DND-41 (cell line): ENCODE data around the gene NEK4.

ENCODE experiments used
- ATAC-seq: fragments of 200-7000 bp; cut with Tn5 transposase; 3 replicates; pipeline ENCODE4 v1.9.1; 2021; ENCODE audit warnings: low read depth; ENCODE audit not compliant: insufficient read depth
- DNase-seq: peaks from one replicate; pipeline ENCODE4 v3.0.0-alpha.2; 2020
- H2AFZ ChIP-seq: 2 replicates; pipeline ENCODE4 v1.6.0; 2012; ENCODE audit warnings: low read depth, low read length
- H3K27ac ChIP-seq: 2 replicates; pipeline ENCODE4 v1.5.1; 2012; ENCODE audit warnings: low read length, inconsistent platforms
- H3K27me3 ChIP-seq: fragments of 200-600 bp; sonication (generic); 2 replicates; pipeline ENCODE4 v1.6.0; 2012; ENCODE audit warnings: low read length, mild to moderate bottlenecking, inconsistent platforms; ENCODE audit not compliant: insufficient read depth, poor library complexity
- H3K36me3 ChIP-seq: 2 replicates; pipeline ENCODE4 v1.5.1; 2012; ENCODE audit warnings: low read length, inconsistent platforms; ENCODE audit not compliant: insufficient read depth
- H3K4me1 ChIP-seq: 2 replicates; pipeline ENCODE4 v1.5.1; 2012; ENCODE audit warnings: mild to moderate bottlenecking, low read length; ENCODE audit not compliant: insufficient read depth
- H3K4me2 ChIP-seq: 2 replicates; pipeline ENCODE4 v1.6.0; 2012; ENCODE audit warnings: mild to moderate bottlenecking, moderate library complexity, low read length, inconsistent platforms; ENCODE audit not compliant: insufficient read depth
- H3K4me3 ChIP-seq, 2 experiments: fragments of 200-600 bp in 1 of 2; shearing (Covaris generic) in 1 of 2; 2 replicates each; pipeline ENCODE4 v1.5.1; 2012 to 2016; ENCODE audit warnings: inconsistent platforms in 2 of 2, low read length in 2 of 2, mild to moderate bottlenecking in 2 of 2, low read depth in 1 of 2, moderate library complexity in 1 of 2
- H3K79me2 ChIP-seq: 2 replicates; pipeline ENCODE4 v1.6.0; 2012; ENCODE audit warnings: low read length, inconsistent platforms; ENCODE audit not compliant: insufficient read depth
- H3K9ac ChIP-seq: 2 replicates; pipeline ENCODE4 v1.6.0; 2012; ENCODE audit warnings: low read depth, mild to moderate bottlenecking, inconsistent platforms, low read length, moderate library complexity
- H3K9me3 ChIP-seq: 2 replicates; pipeline ENCODE4 v1.5.1; 2012; ENCODE audit warnings: low read length, moderate library complexity, mild to moderate bottlenecking, inconsistent platforms; ENCODE audit not compliant: insufficient read depth, severe bottlenecking
- H4K20me1 ChIP-seq: 2 replicates; pipeline ENCODE4 v1.6.0; 2012; ENCODE audit warnings: low read length; ENCODE audit not compliant: insufficient read depth
- CTCF ChIP-seq: IDR thresholded peaks from 2 replicates; pipeline ENCODE4 v1.5.1; 2012; ENCODE audit warnings: borderline replicate concordance, low read length, moderate library complexity, mild to moderate bottlenecking; ENCODE audit not compliant: poor library complexity, severe bottlenecking; ENCODE audit errors: extremely low read depth
- EZH2 ChIP-seq: IDR thresholded peaks from 3 replicates; pipeline ENCODE4 v1.6.1; 2012; ENCODE audit warnings: borderline replicate concordance, low read depth, mild to moderate bottlenecking, moderate library complexity, low read length, inconsistent platforms; ENCODE audit not compliant: severe bottlenecking

The NEK4 gene

GRCh38 chr3:52795298-52795900, 24.7 kb upstream of the NEK4 start:
- Histone ChIP-seq H3K9ac (no peak overlapping the region), H3K4me1 (no peaks in the 10 kb centered on the region), H3K79me2 (no peaks in the 10 kb centered on the region), H3K27me3 (no peaks in the 10 kb centered on the region), H3K27ac (no peak overlapping the region), H3K4me3 (no peak overlapping the region), H2AFZ (no peak overlapping the region), H3K36me3 (no peaks in the 10 kb centered on the region), H4K20me1 (no peaks in the 10 kb centered on the region), H3K9me3 (no peaks in the 10 kb centered on the region), H3K4me2 (no peak overlapping the region)
- DNase-seq = no peak
- ATAC-seq = no peak
- TF ChIP-seq EZH2 (no peak), CTCF (no peak)

GRCh38 chr3:52794612-52795099, 23.9 kb upstream of the NEK4 start, which contains the start of gene ITIH3:
Gene ITIH3 (plus strand): TSS chr3:52794796. CDS start chr3:52794804, 8 bp downstream.
- ATAC-seq = no peak
- H3K27me3 ChIP-seq = no peaks in the 10 kb centered on the region
- DNase-seq = no peak
- no peak within 1 kb of the TSS for H3K4me3 ChIP-seq
- H4K20me1 ChIP-seq = no peaks in the 10 kb centered on the region
- no peak within 1 kb of the TSS for H3K9ac ChIP-seq
- H3K36me3 ChIP-seq = no peaks in the 10 kb centered on the region
- no peaks in the 10 kb centered on the region for H3K79me2 ChIP-seq
- H3K4me1 ChIP-seq = no peaks in the 10 kb centered on the region
- H3K4me2 ChIP-seq = no peak within 1 kb of the TSS
- no peak for TF ChIP-seq EZH2
- TF ChIP-seq CTCF = no peak
- H3K27ac ChIP-seq = no peak within 1 kb of the TSS
- H2AFZ ChIP-seq = no peak within 1 kb of the TSS; the same call in 1 of the 2 replicates
- no peaks in the 10 kb centered on the region for H3K9me3 ChIP-seq

GRCh38 chr3:52793702-52794611, 23.2 kb upstream of the NEK4 start:
- H3K9me3 ChIP-seq = no peaks in the 10 kb centered on the region
- no peak overlapping the region; the same call in 1 of the 2 replicates for H2AFZ ChIP-seq
- no peak overlapping the region for H3K4me2 ChIP-seq
- ATAC-seq (no peak), DNase-seq (no peak)
- no peaks in the 10 kb centered on the region for H3K36me3 ChIP-seq
- no peaks in the 10 kb centered on the region for H3K27me3 ChIP-seq
- no peak overlapping the region for H3K9ac ChIP-seq
- no peaks in the 10 kb centered on the region for H4K20me1 ChIP-seq
- no peak overlapping the region for H3K4me3 ChIP-seq
- no peaks in the 10 kb centered on the region for H3K79me2 ChIP-seq
- no peaks in the 10 kb centered on the region for H3K4me1 ChIP-seq
- H3K27ac ChIP-seq = no peak overlapping the region
- TF ChIP-seq CTCF (no peak), EZH2 (no peak)
